ENCODE results near the gene BMP2. TPM values are rescaled to one million over a fixed set of nuclear protein-coding genes. Genes with fewer than 3 reads are reported as not detected.

BMP2 gene
- total RNA-seq, 2 experiments from 2014 or later: not detected

GRCh38 chr20:6829510-6830116 lies 62.1 kb downstream of the BMP2 start:
- Histone ChIP-seq H3K9me3 (ENCODE audit: control insufficient read depth in 1 of 2, insufficient read depth in 1 of 2, low read length in 2 of 2) (peaks cover 0 to 5% of the 10 kb centered on the region in 2 experiments), H3K27me3 (ENCODE audit: control insufficient read depth in 1 of 2, insufficient read depth in 2 of 2, low read length in 2 of 2) (no peaks in the 10 kb centered on the region), H3K4me1 (ENCODE audit: insufficient read depth, low read length) (no peaks in the 10 kb centered on the region), H3K4me3 (ENCODE audit: low read length) (no peak overlapping the region), H3K27ac (ENCODE audit: low read depth in 1 of 2, low read length in 2 of 2) (no peak overlapping the region), H3K36me3 (ENCODE audit: insufficient read depth, low read length) (no peaks in the 10 kb centered on the region)
- Mint-ChIP-seq H3K4me1 (ENCODE audit: low read depth) (no peaks in the 10 kb centered on the region), H3K4me3 (no peak overlapping the region), H3K36me3 (ENCODE audit: low read depth) (no peaks in the 10 kb centered on the region), H3K27me3 (no peaks in the 10 kb centered on the region), H3K27ac (no peak overlapping the region), H3K9me3 (no peaks in the 10 kb centered on the region)
- DNase-seq (no peak), ATAC-seq (ENCODE audit: poor library complexity) (no peak)
- TF ChIP-seq CTCF (IDR thresholded peaks at IDR 0.05): no peak
- intact Hi-C loops (cut with DNase I, micrococcal nuclease): loop anchor here (2.0 to 5.0 kb wide), 2 partner anchors 1893 kb away; no protein-coding TSS in a partner anchor
- POLR2A ChIA-PET: no interaction called here
- CTCF ChIA-PET: interaction anchor here (0.9 kb wide), 1 partner anchor 12 kb away, joined by 3 read pairs; no protein-coding TSS in a partner anchor

Data from CD4-positive, alpha-beta T cell (primary cell).